Measurements from ENCODE around the gene ANGPT4. TPM values are rescaled to one million over a fixed set of nuclear protein-coding genes. Genes with fewer than 3 reads are reported as not detected.
A peak's percentile ranks its signal among the peaks of the same experiment; 100 is the strongest.

Gene ANGPT4
- total RNA-seq, 2 donors from 2014 or later: not detected

- Mint-ChIP-seq H3K36me3 (ENCODE audit: low read depth) (no peaks in the 10 kb centered on the region), H3K4me1 (no peaks in the 10 kb centered on the region), H3K4me3 (no peak overlapping the region), H3K27me3 (peaks cover 50% of the 10 kb centered on the region), H3K27ac (no peak overlapping the region)
- no peaks in the 10 kb centered on the region for H3K9me3 ChIP-seq (ENCODE audit: control insufficient read depth, low read length, poor library complexity, severe bottlenecking)
- no peak for DNase-seq
- ATAC-seq: no peak
Observed at GRCh38 chr20:926670-927069, 10.5 kb upstream of the ANGPT4 start.

DNA sequence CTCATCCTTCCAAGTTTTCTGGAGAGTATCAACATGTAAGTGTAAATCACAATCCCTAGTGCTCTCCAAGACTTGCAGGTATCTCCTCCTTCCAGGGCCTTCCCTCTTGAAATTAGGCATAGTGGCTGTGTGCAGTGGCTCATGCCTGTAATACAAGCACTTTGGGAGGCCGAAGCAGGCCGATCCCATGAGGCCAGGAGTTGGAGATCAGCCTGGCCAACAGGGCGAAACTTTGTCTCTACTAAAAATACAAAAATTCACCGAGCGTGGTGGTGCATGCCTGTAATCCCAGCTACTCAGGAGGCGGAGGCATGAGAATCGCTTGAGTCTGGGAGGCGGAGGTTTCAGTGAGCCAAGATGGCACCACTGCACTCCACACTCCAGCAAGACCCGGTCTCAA is 9.4 kb upstream of the ANGPT4 start:
- no peak overlapping the region for H3K27ac Mint-ChIP-seq
- DNase-seq (no peak), ATAC-seq (no peak)
- peaks cover 51% of the 10 kb centered on the region for H3K27me3 Mint-ChIP-seq
- no peak overlapping the region for H3K4me3 Mint-ChIP-seq
- no peaks in the 10 kb centered on the region for H3K36me3 Mint-ChIP-seq (ENCODE audit: low read depth)
- H3K4me1 Mint-ChIP-seq: no peaks in the 10 kb centered on the region
- no peaks in the 10 kb centered on the region for H3K9me3 ChIP-seq (ENCODE audit: control insufficient read depth, low read length, poor library complexity, severe bottlenecking)

DNA sequence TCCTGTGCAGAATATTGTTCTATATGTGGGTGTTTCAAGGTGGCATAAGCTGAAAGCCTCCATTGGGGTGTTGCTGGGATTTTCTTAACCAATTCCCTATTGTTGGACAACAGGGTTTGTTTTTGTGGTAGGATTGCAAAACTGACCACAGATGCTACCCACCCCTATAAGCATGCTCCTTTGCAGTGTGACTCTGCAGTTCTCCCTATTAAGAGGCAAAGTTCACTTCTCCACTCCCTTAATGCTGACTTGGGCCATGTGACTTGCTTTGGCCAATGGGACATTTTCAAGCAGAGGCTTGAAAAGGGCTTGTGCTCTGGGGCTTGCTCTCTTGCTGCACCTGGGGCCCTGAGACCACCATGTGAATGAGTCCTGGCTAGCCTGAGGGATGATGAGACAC is 8.5 kb upstream of the ANGPT4 start:
- Mint-ChIP-seq H3K4me3 (no peak overlapping the region), H3K4me1 (no peaks in the 10 kb centered on the region), H3K27ac (no peak overlapping the region), H3K36me3 (ENCODE audit: low read depth) (no peaks in the 10 kb centered on the region), H3K27me3 (peaks cover 58% of the 10 kb centered on the region)
- ATAC-seq: no peak
- DNase-seq: no peak
- no peaks in the 10 kb centered on the region for H3K9me3 ChIP-seq (ENCODE audit: control insufficient read depth, low read length, poor library complexity, severe bottlenecking)

DNA sequence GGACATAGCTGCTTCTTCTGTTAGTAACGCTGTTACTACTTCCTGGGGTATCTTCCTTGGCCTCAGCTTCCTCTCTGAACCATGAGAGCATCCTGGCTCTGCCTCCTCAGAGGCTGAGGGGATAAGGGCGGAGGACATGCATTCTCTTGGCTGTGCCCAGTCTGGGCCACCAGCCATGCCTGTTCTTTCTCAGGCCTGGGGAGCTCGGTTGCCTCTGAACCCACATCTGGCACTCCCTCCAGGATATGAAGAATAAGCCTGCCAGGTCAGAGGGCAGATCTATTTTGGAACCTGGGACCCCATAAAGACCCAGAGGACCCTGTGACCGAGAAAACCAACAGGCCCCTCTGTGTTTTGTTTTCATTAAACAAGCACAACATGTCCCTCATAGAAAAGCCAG is 6.6 kb upstream of the ANGPT4 start:
- ATAC-seq (no peak), DNase-seq (no peak)
- H3K9me3 ChIP-seq (ENCODE audit: control insufficient read depth, low read length, poor library complexity, severe bottlenecking): no peaks in the 10 kb centered on the region
- H3K36me3 Mint-ChIP-seq (ENCODE audit: low read depth): no peaks in the 10 kb centered on the region
- H3K27ac Mint-ChIP-seq: no peak overlapping the region
- H3K27me3 Mint-ChIP-seq: peaks cover 53% of the 10 kb centered on the region
- H3K4me1 Mint-ChIP-seq: no peaks in the 10 kb centered on the region
- H3K4me3 Mint-ChIP-seq: no peak overlapping the region

- no peaks in the 10 kb centered on the region for H3K36me3 Mint-ChIP-seq (ENCODE audit: low read depth)
- H3K9me3 ChIP-seq (ENCODE audit: control insufficient read depth, low read length, poor library complexity, severe bottlenecking): no peaks in the 10 kb centered on the region
- ATAC-seq (no peak), DNase-seq (no peak)
- H3K27ac Mint-ChIP-seq: no peak overlapping the region
- no peaks in the 10 kb centered on the region for H3K4me1 Mint-ChIP-seq
- peaks cover 42% of the 10 kb centered on the region for H3K27me3 Mint-ChIP-seq
- no peak overlapping the region for H3K4me3 Mint-ChIP-seq
Observed at GRCh38 chr20:921068-921467, 4.9 kb upstream of the ANGPT4 start.

- ATAC-seq (no peak), DNase-seq (no peak)
- Mint-ChIP-seq H3K27ac (no peak overlapping the region), H3K36me3 (ENCODE audit: low read depth) (no peaks in the 10 kb centered on the region), H3K4me3 (no peak overlapping the region), H3K4me1 (peaks cover 2% of the 10 kb centered on the region), H3K27me3 (peaks cover 42% of the 10 kb centered on the region)
- H3K9me3 ChIP-seq (ENCODE audit: control insufficient read depth, low read length, poor library complexity, severe bottlenecking): no peaks in the 10 kb centered on the region
Observed at GRCh38 chr20:920311-920710, 4.2 kb upstream of the ANGPT4 start.

DNA sequence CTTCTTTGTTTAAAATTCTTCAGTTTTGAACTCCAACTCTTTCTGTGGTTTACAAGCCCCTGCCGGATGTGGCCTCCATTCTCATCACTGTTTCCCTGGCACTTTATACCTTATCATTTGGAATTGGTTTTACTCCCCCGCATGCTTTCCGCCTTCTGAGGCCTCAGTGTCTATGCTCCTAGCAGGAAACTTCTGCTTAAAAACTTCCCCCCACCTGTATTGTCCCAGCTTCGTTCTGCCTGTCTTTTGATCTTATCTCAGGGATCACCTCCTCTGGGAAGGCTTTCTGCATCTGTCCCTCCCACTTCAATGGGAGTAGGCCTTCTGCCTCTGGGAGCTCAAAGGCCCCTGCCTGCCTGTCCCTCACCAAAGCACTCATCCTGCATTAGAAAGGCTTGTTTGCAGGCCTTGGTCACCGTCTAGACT is 3.4 kb upstream of the ANGPT4 start:
- DNase-seq (no peak), ATAC-seq (no peak)
- no peaks in the 10 kb centered on the region for H3K36me3 Mint-ChIP-seq (ENCODE audit: low read depth)
- H3K9me3 ChIP-seq (ENCODE audit: control insufficient read depth, low read length, poor library complexity, severe bottlenecking): no peaks in the 10 kb centered on the region
- H3K27me3 Mint-ChIP-seq: peaks cover 43% of the 10 kb centered on the region
- no peak overlapping the region for H3K4me3 Mint-ChIP-seq
- no peak overlapping the region for H3K27ac Mint-ChIP-seq
- H3K4me1 Mint-ChIP-seq: peaks cover 2% of the 10 kb centered on the region

DNA sequence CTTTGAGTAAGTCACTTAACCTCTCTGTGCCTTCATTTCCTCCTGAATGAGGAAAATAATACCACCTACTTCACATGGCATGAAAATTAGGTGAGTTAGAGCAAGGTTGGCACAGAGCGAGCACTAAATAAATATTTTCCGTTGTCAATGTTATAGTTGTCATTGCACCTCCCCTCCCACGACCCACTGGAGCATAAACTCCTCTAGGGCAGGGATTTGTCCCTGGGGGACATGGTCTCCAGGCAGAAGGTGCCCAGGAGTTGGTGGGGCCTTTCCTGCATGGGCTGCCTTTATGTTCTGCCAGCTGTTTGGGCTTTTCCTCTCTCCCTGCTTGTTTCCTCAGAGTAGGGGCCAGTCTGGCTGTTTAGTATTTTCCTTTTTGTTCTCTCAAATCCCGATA is 1.3 kb upstream of the ANGPT4 start:
- H3K4me3 Mint-ChIP-seq: no peak overlapping the region
- H3K27me3 Mint-ChIP-seq: peaks cover 56% of the 10 kb centered on the region
- DNase-seq: no peak
- H3K27ac Mint-ChIP-seq: no peak overlapping the region
- no peaks in the 10 kb centered on the region for H3K36me3 Mint-ChIP-seq (ENCODE audit: low read depth)
- H3K4me1 Mint-ChIP-seq: peaks cover 8% of the 10 kb centered on the region
- no peak for ATAC-seq
- H3K9me3 ChIP-seq (ENCODE audit: control insufficient read depth, low read length, poor library complexity, severe bottlenecking): no peaks in the 10 kb centered on the region

- Mint-ChIP-seq H3K36me3 (ENCODE audit: low read depth) (no peaks in the 10 kb centered on the region), H3K4me3 (no peak overlapping the region), H3K27ac (peak overlapping the region; percentile 19), H3K27me3 (peaks cover 59% of the 10 kb centered on the region), H3K4me1 (peaks cover 8% of the 10 kb centered on the region)
- no peak for DNase-seq
- no peaks in the 10 kb centered on the region for H3K9me3 ChIP-seq (ENCODE audit: control insufficient read depth, low read length, poor library complexity, severe bottlenecking)
- no peak for ATAC-seq
Observed at GRCh38 chr20:916825-917224, 691 bp upstream of the ANGPT4 start.

DNA sequence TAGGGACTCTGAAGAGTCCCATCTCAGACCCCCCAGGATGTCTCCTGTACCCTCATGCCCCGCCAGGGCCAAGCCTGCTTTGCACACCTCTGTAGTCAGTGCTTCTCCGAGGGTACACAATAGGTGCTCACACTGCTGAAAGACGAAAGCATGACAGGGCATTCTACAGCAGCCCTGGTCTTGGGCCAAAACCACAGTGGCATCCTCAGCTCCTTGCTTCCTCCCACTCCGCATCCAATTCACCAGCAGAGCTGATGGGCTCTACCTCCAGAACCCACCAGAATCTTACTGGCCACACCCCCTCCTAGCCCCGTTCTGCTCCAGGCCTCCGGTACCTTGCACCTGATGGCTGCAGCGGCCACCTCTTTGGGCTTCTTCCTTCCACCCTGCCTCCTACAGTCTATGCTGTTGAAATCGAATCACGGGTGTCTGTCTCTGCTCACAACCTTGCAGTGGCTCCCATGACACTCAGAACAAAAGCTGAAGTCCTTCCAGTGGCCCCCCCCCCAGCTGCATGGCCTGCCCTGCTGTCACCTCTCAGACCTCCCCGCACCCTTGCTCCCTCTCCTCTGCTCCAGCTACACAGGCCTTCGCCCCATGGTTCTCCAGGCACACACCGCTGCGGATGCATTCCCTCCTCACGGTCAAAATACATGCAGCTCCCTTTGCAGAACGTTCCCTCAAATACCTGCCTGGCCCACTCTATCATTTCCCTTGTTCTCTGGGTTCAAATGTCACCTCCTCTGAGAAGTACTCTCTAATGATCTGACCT is 1.2 kb downstream of the ANGPT4 start:
- Mint-ChIP-seq H3K27me3 (peaks cover 64% of the 10 kb centered on the region), H3K4me1 (peaks cover 10% of the 10 kb centered on the region), H3K27ac (no peak overlapping the region), H3K36me3 (ENCODE audit: low read depth) (no peaks in the 10 kb centered on the region), H3K4me3 (no peak overlapping the region)
- no peaks in the 10 kb centered on the region for H3K9me3 ChIP-seq (ENCODE audit: control insufficient read depth, low read length, poor library complexity, severe bottlenecking)
- DNase-seq (no peak), ATAC-seq (no peak)

- no peaks in the 10 kb centered on the region for H3K9me3 ChIP-seq (ENCODE audit: control insufficient read depth, low read length, poor library complexity, severe bottlenecking)
- no peak overlapping the region for H3K27ac Mint-ChIP-seq
- no peak for DNase-seq
- no peaks in the 10 kb centered on the region for H3K36me3 Mint-ChIP-seq (ENCODE audit: low read depth)
- no peak overlapping the region for H3K4me3 Mint-ChIP-seq
- no peak for ATAC-seq
- H3K4me1 Mint-ChIP-seq: peaks cover 10% of the 10 kb centered on the region
- peaks cover 54% of the 10 kb centered on the region for H3K27me3 Mint-ChIP-seq
Observed at GRCh38 chr20:913306-913849, 2.8 kb downstream of the ANGPT4 start.

- H3K4me1 Mint-ChIP-seq: peaks cover 10% of the 10 kb centered on the region
- no peak overlapping the region for H3K27ac Mint-ChIP-seq
- DNase-seq (no peak), ATAC-seq (no peak)
- H3K36me3 Mint-ChIP-seq (ENCODE audit: low read depth): no peaks in the 10 kb centered on the region
- no peak overlapping the region for H3K4me3 Mint-ChIP-seq
- peaks cover 52% of the 10 kb centered on the region for H3K27me3 Mint-ChIP-seq
- no peaks in the 10 kb centered on the region for H3K9me3 ChIP-seq (ENCODE audit: control insufficient read depth, low read length, poor library complexity, severe bottlenecking)
Observed at GRCh38 chr20:911882-912600, 4.1 kb downstream of the ANGPT4 start.

DNA sequence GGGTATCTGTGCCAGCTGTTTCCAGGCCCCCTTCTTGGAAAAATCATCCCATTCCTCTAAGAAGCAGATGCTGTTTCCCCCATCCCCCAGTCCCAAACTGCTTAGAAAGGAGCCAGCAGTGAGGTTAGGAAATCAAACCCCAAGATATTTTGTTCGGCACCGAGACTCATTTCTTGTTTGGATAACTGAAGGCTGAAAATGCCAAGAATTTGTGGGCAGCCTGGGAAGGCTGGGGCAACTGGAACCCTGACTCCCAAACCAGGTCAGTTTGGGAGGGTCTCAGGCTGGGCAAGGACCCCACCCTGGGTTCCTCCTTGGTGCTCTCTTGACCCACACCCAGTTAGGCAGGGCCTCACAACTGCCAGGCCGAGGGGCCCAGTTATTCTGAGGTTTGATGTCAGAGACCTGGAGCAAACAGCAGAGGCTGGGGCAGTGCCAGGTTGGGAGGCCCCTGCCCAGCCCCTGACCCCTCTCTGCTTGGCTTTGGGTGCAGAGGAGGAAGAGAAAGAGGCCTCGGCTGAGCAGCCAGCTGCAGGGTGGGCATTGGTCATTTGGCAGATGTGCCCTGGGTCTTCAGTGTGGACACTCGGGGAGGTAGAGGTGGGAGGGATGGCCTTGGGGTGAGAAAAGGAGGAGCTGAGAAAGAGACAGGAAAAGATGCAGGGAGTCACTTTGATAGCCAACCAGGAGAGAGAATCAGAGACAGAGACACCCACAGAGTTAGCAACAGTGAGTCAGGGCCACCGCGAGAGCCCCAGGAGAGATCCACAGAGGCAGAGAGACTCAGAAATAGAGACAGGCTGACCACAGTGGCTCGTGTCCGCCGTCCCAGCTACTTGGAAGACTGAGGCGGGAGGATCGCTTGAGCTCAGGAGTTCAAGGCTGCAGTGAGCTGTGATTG is 5.0 kb downstream of the ANGPT4 start:
- no peak for ATAC-seq
- Mint-ChIP-seq H3K4me1 (peaks cover 14% of the 10 kb centered on the region), H3K4me3 (no peak overlapping the region), H3K36me3 (ENCODE audit: low read depth) (peaks cover 2% of the 10 kb centered on the region), H3K27me3 (peaks cover 47% of the 10 kb centered on the region), H3K27ac (no peak overlapping the region)
- no peak for DNase-seq
- H3K9me3 ChIP-seq (ENCODE audit: control insufficient read depth, low read length, poor library complexity, severe bottlenecking): no peaks in the 10 kb centered on the region
